K562 (cell line): Measurements from ENCODE around the gene FAAH. TPM values are rescaled to one million over a fixed set of nuclear protein-coding genes. Genes with fewer than 3 reads are reported as not detected.

Source experiments
- ATAC-seq: fragments of 200-7000 bp; cut with Tn5 transposase; 3 replicates; pipeline ENCODE4 v1.9.1; 2020; ENCODE audit warnings: moderate library complexity
- BruUV-seq: library from RNA; stranded (reverse); fragments of 400-500 nt; replicated peaks from 2 replicates; lab custom pipeline; 2021; lab: Mats Ljungman, UMichigan
- CTCF ChIA-PET: fragments of 300-600 bp; formaldehyde crosslinking; extraction: SDS; loops from one replicate; lab custom pipeline; 2021; ENCODE audit warnings: low intra/inter-chr PET ratio; lab: Yijun Ruan, JAX
- POLR2A ChIA-PET: fragments of 300-600, 350-650 bp; sonication (Branson Sonifier 250); formaldehyde crosslinking; extraction: SDS; loops from one replicate; lab custom pipeline; 2021; ENCODE audit warnings: antibody characterized with exemption, inconsistent platforms; lab: Yijun Ruan, JAX
- DNase-seq, 4 experiments: peaks; one replicate each; pipeline versions ENCODE4 v3.0.0 to v3.0.0-alpha.2; 2011 to 2018; ENCODE audit warnings: low spot score in 3 of 4, mixed read lengths in 3 of 4; ENCODE audit errors: extremely low read depth in 1 of 4
- FAIRE-seq: peaks from 2 replicates; lab custom pipeline; 2011; peaks lifted over from hg19 to GRCh38; lab: Jason Lieb, UNC
- H2AFZ ChIP-seq: 2 replicates; pipeline ENCODE4 v1.6.0; 2011; ENCODE audit warnings: low read depth, low read length, control low read depth, inconsistent platforms
- H3K27ac ChIP-seq: fragments of 200-600 bp; 3 replicates; pipeline ENCODE4 v1.8.0; 2011; ENCODE audit warnings: low read depth, mild to moderate bottlenecking, control low read depth, inconsistent platforms, low read length, moderate library complexity, mixed read lengths; ENCODE audit errors: extremely low read depth
- H3K27me3 ChIP-seq, 2 experiments: fragments of 300-600 bp in 1 of 2; 2 replicates in 1 of 2; 3 replicates in 1 of 2; pipeline versions ENCODE4 v1.6.0 to v1.8.0; 2011; ENCODE audit warnings: inconsistent platforms in 2 of 2, low read length in 2 of 2, mild to moderate bottlenecking in 1 of 2, mixed read lengths in 1 of 2, moderate library complexity in 1 of 2; ENCODE audit not compliant: control insufficient read depth in 2 of 2, insufficient read depth in 2 of 2
- H3K36me3 ChIP-seq: fragments of 300-600 bp; 3 replicates; pipeline ENCODE4 v1.8.0; 2011; ENCODE audit warnings: mild to moderate bottlenecking, low read length, inconsistent platforms; ENCODE audit not compliant: control insufficient read depth, insufficient read depth
- H3K4me1 ChIP-seq, 2 experiments: fragments of 200-600 bp in 1 of 2; replicated peaks in 1 of 2; 2 replicates in 1 of 2; 3 replicates in 1 of 2; pipeline versions ENCODE4 v1.5.1 to v1.8.0; 2011; ENCODE audit warnings: inconsistent platforms in 2 of 2, low read length in 2 of 2, mild to moderate bottlenecking in 1 of 2, mixed read lengths in 1 of 2, moderate library complexity in 1 of 2; ENCODE audit not compliant: control insufficient read depth in 2 of 2, insufficient read depth in 2 of 2
- H3K4me2 ChIP-seq: 2 replicates; pipeline ENCODE4 v1.6.1; 2011; ENCODE audit warnings: low read length, control low read depth, inconsistent platforms, mixed read lengths; ENCODE audit not compliant: insufficient read depth
- H3K4me3 ChIP-seq: fragments of 200-600 bp; sonication (generic), shearing (Covaris generic); 2 replicates; pipeline ENCODE4 v1.5.1; 2016; ENCODE audit warnings: control low read depth, inconsistent platforms
- H3K79me2 ChIP-seq: fragments of 200-600 bp; 3 replicates; pipeline ENCODE4 v1.8.0; 2011; ENCODE audit warnings: low read length, inconsistent platforms; ENCODE audit not compliant: control insufficient read depth, insufficient read depth
- H3K9ac ChIP-seq, 2 experiments: 2 replicates each; pipeline versions ENCODE4 v1.6.0 to v1.6.1; 2011; ENCODE audit warnings: low read depth in 2 of 2, low read length in 2 of 2, control low read depth in 1 of 2, inconsistent platforms in 1 of 2, mild to moderate bottlenecking in 1 of 2, mixed read lengths in 1 of 2; ENCODE audit not compliant: insufficient read depth in 1 of 2
- H3K9me1 ChIP-seq: one replicate; pipeline ENCODE4 v1.6.0; 2011; ENCODE audit warnings: inconsistent platforms, mild to moderate bottlenecking, low read length, moderate library complexity; ENCODE audit not compliant: control insufficient read depth, insufficient read depth
- H3K9me3 ChIP-seq: replicated peaks from 2 replicates; pipeline ENCODE4 v1.5.1; 2011; ENCODE audit warnings: low read depth, low read length, inconsistent platforms; ENCODE audit not compliant: control insufficient read depth, insufficient read depth
- H4K20me1 ChIP-seq: replicated peaks from 2 replicates; pipeline ENCODE4 v1.6.1; 2011; ENCODE audit warnings: low read length, inconsistent platforms, mixed read lengths; ENCODE audit not compliant: control insufficient read depth, insufficient read depth
- CUX1 ChIP-seq: fragments of 200-800 bp; sonication (Bioruptor generic); IDR thresholded peaks from 2 replicates; pipeline ENCODE4 v1.6.1; 2016; ENCODE audit warnings: missing genetic modification characterization, missing compliant biosample characterization
- GATAD2B ChIP-seq: fragments of 450-650 bp; IDR thresholded peaks from 2 replicates; pipeline ENCODE4 v1.6.1; 2017; ENCODE audit warnings: mild to moderate bottlenecking, borderline replicate concordance
- HNRNPUL1 ChIP-seq: fragments of 200-400 bp; formaldehyde crosslinking; IDR thresholded peaks from 2 replicates; pipeline ENCODE4 v1.6.1; 2017; ENCODE audit warnings: low read length
- KHSRP ChIP-seq: fragments of 450-650 bp; IDR thresholded peaks from 2 replicates; pipeline ENCODE4 v1.6.1; 2017
- MIER1 ChIP-seq: fragments of 450-650 bp; IDR thresholded peaks from 2 replicates; pipeline ENCODE4 v1.6.1; 2016; ENCODE audit warnings: antibody characterized with exemption, mild to moderate bottlenecking, low read depth
- SNRNP70 ChIP-seq: fragments of 200-400 bp; formaldehyde crosslinking; optimal IDR thresholded peaks from 2 replicates; pipeline ENCODE3; 2017; ENCODE audit warnings: low read depth, low read length
- ZNF274 ChIP-seq: IDR thresholded peaks from 2 replicates; pipeline ENCODE4 v1.6.1; 2011; ENCODE audit warnings: low read depth, mild to moderate bottlenecking, low read length, moderate library complexity, borderline replicate concordance
- ZNF324 ChIP-seq: fragments of 250-450 bp; sonication (Bioruptor Pico); IDR thresholded peaks from 2 replicates; pipeline ENCODE4 v1.4.0; 2020; ENCODE audit warnings: mild to moderate bottlenecking
- ZNF551 ChIP-seq: fragments of 250-450 bp; sonication (Bioruptor Pico); IDR thresholded peaks from 2 replicates; pipeline ENCODE4 v1.5.0; 2021; ENCODE audit warnings: mild to moderate bottlenecking, moderate library complexity
- ZZZ3 ChIP-seq: fragments of 450-650 bp; IDR thresholded peaks from 2 replicates; pipeline ENCODE4 v1.6.1; 2016; ENCODE audit warnings: antibody characterized with exemption, mild to moderate bottlenecking, moderate library complexity
- WGBS: fragments of 100-300 bp; shearing (Covaris generic); methylation state at CpG from one replicate; pipeline ENCODE4 v1.1.6; 2016; ENCODE audit warnings: low coverage, mixed read lengths; ENCODE audit not compliant: insufficient coverage; ENCODE audit errors: missing lambda C conversion rate; 5-methylcytosine and 5-hydroxymethylcytosine counted together
- in situ Hi-C: fragments of 300-500 bp; cut with MboI; formaldehyde crosslinking; loops from 4 replicates; pipeline ENCODE4 v1.15.0; 2018; ENCODE audit warnings: inconsistent platforms, mixed read lengths
- intact Hi-C: fragments of 100-400 bp; cut with micrococcal nuclease; formaldehyde crosslinking; loops from 2 replicates; pipeline ENCODE4 v1.14.2; 2022
- polyA plus RNA-seq, 8 experiments: library from polyadenylated mRNA; depleted of rRNA in 4 of 8; stranded (reverse) in 5 of 8; unstranded in 3 of 8; fragments of >200 nt; fragmentation: Nextera tagmentation in 2 of 8; fragmentation: Illumina TruSeq in 1 of 8; extraction: Ambion mirVana in 2 of 8; extraction: Trizol in 1 of 8; gene quantifications; 2 replicates each; pipeline versions ENCODE4 v1.2.1 to v1.2.3, GENCODE V29; 2011 to 2014; ENCODE audit warnings: inconsistent platforms in 1 of 8, missing spikeins in 1 of 8
- total RNA-seq, 7 experiments: library from RNA; depleted of rRNA in 6 of 7; stranded (reverse); fragments of >200 nt in 6 of 7; fragmentation: Illumina TruSeq in 2 of 7; extraction: Trizol in 2 of 7; gene quantifications; 2 replicates each; pipeline versions ENCODE4 v1.2.1 to v1.2.3, GENCODE V29; 2011 to 2021; ENCODE audit warnings: low replicate concordance in 1 of 7

Gene FAAH
- total and polyA plus RNA-seq, 9 of the 15 experiments (the other 6 are each of a cell fraction or from before 2014, with no cell fraction given) = 0.06 to 1.1 (median 0.32) TPM

GRCh38 chr1:46393510-46393909 is 607 bp upstream of the FAAH start (continued):
- TF ChIP-seq CUX1 (CRISPR knock-in tag) (no peak), KHSRP (no peak)

GRCh38 chr1:46394872-46395465 is 852 bp downstream of the FAAH start:
- no peak for DNase-seq
- H3K4me2 ChIP-seq = no peak overlapping the region

More at GRCh38 chr1:46394872-46395465, 852 bp downstream of the FAAH start:
- FAIRE-seq = no peak
- Histone ChIP-seq H3K9ac (no peak overlapping the region), H4K20me1 (no peaks in the 10 kb centered on the region), H3K36me3 (no peaks in the 10 kb centered on the region), H3K4me1 (peaks cover 0 to 11% of the 10 kb centered on the region in 2 experiments; a peak in 3 of 5 replicates), H3K9me1 (no peaks in the 10 kb centered on the region), H3K9me3 (peaks cover 12% of the 10 kb centered on the region), H3K27ac (no peak overlapping the region), H3K79me2 (no peaks in the 10 kb centered on the region), H3K27me3 (peaks cover 29 to 39% of the 10 kb centered on the region in 2 experiments), H2AFZ (no peak overlapping the region), H3K4me3 (no peak overlapping the region)
- in situ Hi-C loops (no loop called here), intact Hi-C loops (no loop called here)
- ChIA-PET POLR2A (interaction anchor here (0.6 kb wide), 1 partner anchor 27 kb away, joined by 3 read pairs; no protein-coding TSS in a partner anchor), CTCF (no interaction called here)
- BruUV-seq = no TSS peak
- 38% methylated on average over 17 of the region's 17 CpGs for WGBS
- ATAC-seq = no peak
- TF ChIP-seq ZNF324 (CRISPR knock-in tag) (no peak), GATAD2B (no peak), SNRNP70 (no peak), HNRNPUL1 (no peak), ZNF274 (no peak), ZNF551 (no peak), ZZZ3 (no peak), MIER1 (no peak)
